PFSK-1 (cell line): ENCODE measurements around the gene PARD3B.

Experiments
- POLR2AphosphoS5 ChIP-seq: IDR thresholded peaks from 2 replicates; pipeline ENCODE4 v1.6.1; 2012; ENCODE audit warnings: low read depth, mild to moderate bottlenecking, control low read depth, low read length, moderate library complexity
- SIN3A ChIP-seq: IDR thresholded peaks from 2 replicates; pipeline ENCODE4 v1.6.1; 2012; ENCODE audit warnings: mild to moderate bottlenecking, low read length, moderate library complexity, borderline replicate concordance; ENCODE audit not compliant: insufficient read depth
- TAF1 ChIP-seq: IDR thresholded peaks from 2 replicates; pipeline ENCODE4 v1.6.1; 2012; ENCODE audit warnings: low read length, control low read depth, borderline replicate concordance; ENCODE audit not compliant: insufficient read depth
- TF ChIP-seq, protein P1 (sequence below), 2 experiments: IDR thresholded peaks; 2 replicates each; pipeline versions ENCODE4 v1.6.1 to v1.8.0; 2011 to 2012; ENCODE audit warnings: low read depth in 2 of 2, low read length in 2 of 2, control low read depth in 1 of 2, inconsistent platforms in 1 of 2, mild to moderate bottlenecking in 1 of 2, moderate library complexity in 1 of 2; ENCODE audit not compliant: insufficient read depth in 1 of 2

DNA sequence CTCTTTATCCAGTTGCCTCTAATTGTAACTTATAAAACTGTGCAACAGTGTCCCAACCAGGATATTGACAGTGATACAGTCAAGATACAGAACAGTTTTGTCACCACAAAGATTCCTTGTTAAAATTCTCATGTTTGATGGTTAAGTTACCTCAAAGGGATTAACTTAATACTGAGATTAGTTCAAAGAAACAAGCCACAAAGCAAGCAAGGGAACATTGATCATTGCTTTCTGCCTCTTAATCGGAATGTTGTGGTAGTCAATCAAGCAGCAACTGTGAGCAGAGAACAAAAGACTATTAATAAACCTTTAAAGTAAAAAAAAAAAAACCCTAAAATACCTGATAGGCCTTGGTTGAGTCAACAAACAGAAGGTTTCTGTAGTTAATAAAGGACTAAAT, 352.3 kb downstream of the PARD3B start:
- TF ChIP-seq POLR2AphosphoS5 (no peak), TAF1 (no peak), SIN3A (no peak)
- TF ChIP-seq, protein P1, sequence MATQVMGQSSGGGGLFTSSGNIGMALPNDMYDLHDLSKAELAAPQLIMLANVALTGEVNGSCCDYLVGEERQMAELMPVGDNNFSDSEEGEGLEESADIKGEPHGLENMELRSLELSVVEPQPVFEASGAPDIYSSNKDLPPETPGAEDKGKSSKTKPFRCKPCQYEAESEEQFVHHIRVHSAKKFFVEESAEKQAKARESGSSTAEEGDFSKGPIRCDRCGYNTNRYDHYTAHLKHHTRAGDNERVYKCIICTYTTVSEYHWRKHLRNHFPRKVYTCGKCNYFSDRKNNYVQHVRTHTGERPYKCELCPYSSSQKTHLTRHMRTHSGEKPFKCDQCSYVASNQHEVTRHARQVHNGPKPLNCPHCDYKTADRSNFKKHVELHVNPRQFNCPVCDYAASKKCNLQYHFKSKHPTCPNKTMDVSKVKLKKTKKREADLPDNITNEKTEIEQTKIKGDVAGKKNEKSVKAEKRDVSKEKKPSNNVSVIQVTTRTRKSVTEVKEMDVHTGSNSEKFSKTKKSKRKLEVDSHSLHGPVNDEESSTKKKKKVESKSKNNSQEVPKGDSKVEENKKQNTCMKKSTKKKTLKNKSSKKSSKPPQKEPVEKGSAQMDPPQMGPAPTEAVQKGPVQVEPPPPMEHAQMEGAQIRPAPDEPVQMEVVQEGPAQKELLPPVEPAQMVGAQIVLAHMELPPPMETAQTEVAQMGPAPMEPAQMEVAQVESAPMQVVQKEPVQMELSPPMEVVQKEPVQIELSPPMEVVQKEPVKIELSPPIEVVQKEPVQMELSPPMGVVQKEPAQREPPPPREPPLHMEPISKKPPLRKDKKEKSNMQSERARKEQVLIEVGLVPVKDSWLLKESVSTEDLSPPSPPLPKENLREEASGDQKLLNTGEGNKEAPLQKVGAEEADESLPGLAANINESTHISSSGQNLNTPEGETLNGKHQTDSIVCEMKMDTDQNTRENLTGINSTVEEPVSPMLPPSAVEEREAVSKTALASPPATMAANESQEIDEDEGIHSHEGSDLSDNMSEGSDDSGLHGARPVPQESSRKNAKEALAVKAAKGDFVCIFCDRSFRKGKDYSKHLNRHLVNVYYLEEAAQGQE (IDR thresholded peaks at IDR 0.05; ENCODE audit: insufficient read depth in 1 of 2, low read depth in 2 of 2, low read length in 2 of 2) = no peak
